H1 (cell line): ENCODE measurements around the gene CDKN2B-AS1. TPM values are rescaled to one million over a fixed set of nuclear protein-coding genes. Genes with fewer than 3 reads are reported as not detected.

Source experiments
- CTCF ChIA-PET: fragments of 300-600 bp; sonication (Branson Sonifier 250); formaldehyde crosslinking; loops from one replicate; lab custom pipeline; 2021; ENCODE audit not compliant: partially characterized antibody; lab: Charles Lee
- POLR2A ChIA-PET: fragments of 300-600 bp; sonication (Branson Sonifier 250); formaldehyde crosslinking; loops from one replicate; lab custom pipeline; 2021; ENCODE audit warnings: inconsistent platforms; ENCODE audit not compliant: partially characterized antibody; lab: Charles Lee
- DNase-seq, 2 experiments: peaks; one replicate each; pipeline versions ENCODE4 v3.0.0 to v3.0.0-alpha.2; 2010 to 2022; ENCODE audit warnings: low spot score in 2 of 2, low read depth in 1 of 2, mixed read lengths in 1 of 2
- FAIRE-seq: peaks from 2 replicates; lab custom pipeline; 2011; peaks lifted over from hg19 to GRCh38; lab: Jason Lieb, UNC
- H2AFZ ChIP-seq: 2 replicates; pipeline ENCODE4 v1.8.1; 2012; ENCODE audit warnings: low read length, inconsistent platforms
- H2AK5ac ChIP-seq: 2 replicates; pipeline ENCODE4 v1.6.1; 2013; ENCODE audit warnings: low read depth, low read length
- H2BK120ac ChIP-seq: replicated peaks from 2 replicates; pipeline ENCODE3; 2013; ENCODE audit warnings: low read depth, low read length, inconsistent platforms
- H2BK12ac ChIP-seq: 2 replicates; pipeline ENCODE4 v1.6.1; 2013; ENCODE audit warnings: low read depth, low read length
- H2BK15ac ChIP-seq: 2 replicates; pipeline ENCODE4 v1.6.1; 2013; ENCODE audit warnings: low read length
- H2BK20ac ChIP-seq: 2 replicates; pipeline ENCODE4 v1.6.1; 2013; ENCODE audit warnings: low read length
- H2BK5ac ChIP-seq: 2 replicates; pipeline ENCODE4 v1.6.1; 2013; ENCODE audit warnings: low read depth, low read length
- H3K14ac ChIP-seq: 2 replicates; pipeline ENCODE4 v1.6.1; 2013; ENCODE audit warnings: inconsistent platforms; ENCODE audit not compliant: insufficient read length
- H3K18ac ChIP-seq: 2 replicates; pipeline ENCODE4 v1.6.1; 2013; ENCODE audit warnings: low read length; ENCODE audit errors: extremely low read depth
- H3K23ac ChIP-seq: 2 replicates; pipeline ENCODE4 v1.6.1; 2013; ENCODE audit warnings: inconsistent platforms; ENCODE audit not compliant: insufficient read length
- H3K23me2 ChIP-seq: 2 replicates; pipeline ENCODE4 v1.6.1; 2013; ENCODE audit warnings: low read depth, low read length
- H3K27ac ChIP-seq: 2 replicates; pipeline ENCODE4 v1.6.1; 2011; ENCODE audit warnings: low read depth, low read length, inconsistent platforms
- H3K27me3 ChIP-seq, 4 experiments: replicated peaks in 1 of 4; 1 replicate in 1 of 4; 2 replicates in 3 of 4; pipeline versions ENCODE4 v1.6.1 to v1.8.1; 2011 to 2013; ENCODE audit warnings: low read length in 3 of 4, mild to moderate bottlenecking in 3 of 4, inconsistent platforms in 2 of 4, mixed read lengths in 2 of 4, moderate library complexity in 1 of 4; ENCODE audit not compliant: control insufficient read depth in 3 of 4, insufficient read depth in 3 of 4; ENCODE audit errors: extremely low read depth in 1 of 4
- H3K36me3 ChIP-seq, 4 experiments: 2 replicates each; pipeline versions ENCODE4 v1.6.1 to v1.8.1; 2011 to 2013; ENCODE audit warnings: mild to moderate bottlenecking in 4 of 4, low read length in 3 of 4, moderate library complexity in 2 of 4, control low read depth in 1 of 4, inconsistent platforms in 1 of 4; ENCODE audit not compliant: insufficient read depth in 4 of 4, control insufficient read depth in 2 of 4
- H3K4ac ChIP-seq: replicated peaks from 2 replicates; pipeline ENCODE3; 2013; ENCODE audit warnings: low read length, low read depth, mixed read lengths, inconsistent platforms; ENCODE audit not compliant: insufficient read length
- H3K4me1 ChIP-seq, 4 experiments: replicated peaks in 1 of 4; 1 replicate in 1 of 4; 2 replicates in 3 of 4; pipeline versions ENCODE4 v1.6.1 to v1.8.1; 2011 to 2013; ENCODE audit warnings: low read length in 3 of 4, inconsistent platforms in 2 of 4, mixed read lengths in 1 of 4; ENCODE audit not compliant: insufficient read depth in 4 of 4, control insufficient read depth in 3 of 4
- H3K4me2 ChIP-seq, 2 experiments: 2 replicates each; pipeline versions ENCODE4 v1.6.1 to v1.8.1; 2011 to 2013; ENCODE audit warnings: low read depth in 2 of 2, low read length in 2 of 2, control low read depth in 1 of 2, inconsistent platforms in 1 of 2, mild to moderate bottlenecking in 1 of 2; ENCODE audit not compliant: insufficient read depth in 1 of 2
- H3K4me3 ChIP-seq, 4 experiments: fragments of 200-600, 300-600 bp in 1 of 4; sonication (generic), shearing (Covaris generic), sonication (Bioruptor Twin) in 1 of 4; 2 replicates each; pipeline versions ENCODE4 v1.5.1 to v1.8.1; 2011 to 2016; ENCODE audit warnings: low read length in 4 of 4, low read depth in 3 of 4, control low read depth in 2 of 4, inconsistent platforms in 2 of 4, mild to moderate bottlenecking in 2 of 4, mixed read lengths in 1 of 4, moderate library complexity in 1 of 4; ENCODE audit not compliant: insufficient read depth in 2 of 4; ENCODE audit errors: extremely low read depth in 1 of 4
- H3K56ac ChIP-seq: replicated peaks from 2 replicates; pipeline ENCODE3; 2013; ENCODE audit warnings: low read depth, mild to moderate bottlenecking, mixed read lengths, low read length, inconsistent platforms; ENCODE audit not compliant: insufficient read length
- H3K79me1 ChIP-seq: 2 replicates; pipeline ENCODE4 v1.6.1; 2013; ENCODE audit warnings: low read depth, low read length, control low read depth
- H3K79me2 ChIP-seq, 2 experiments: 2 replicates each; pipeline versions ENCODE4 v1.6.1 to v1.8.1; 2012 to 2013; ENCODE audit warnings: low read length in 2 of 2, mild to moderate bottlenecking in 2 of 2, inconsistent platforms in 1 of 2; ENCODE audit not compliant: insufficient read depth in 2 of 2, control insufficient read depth in 1 of 2
- H3K9ac ChIP-seq, 4 experiments: replicated peaks in 1 of 4; 1 replicate in 1 of 4; 2 replicates in 3 of 4; pipeline versions ENCODE4 v1.6.1 to v1.8.1; 2011 to 2013; ENCODE audit warnings: low read depth in 3 of 4, low read length in 3 of 4, control low read depth in 2 of 4, mild to moderate bottlenecking in 2 of 4, moderate library complexity in 2 of 4, inconsistent platforms in 1 of 4; ENCODE audit errors: extremely low read depth in 1 of 4
- H3K9me3 ChIP-seq, 2 experiments: 2 replicates each; pipeline versions ENCODE4 v1.6.1 to v1.8.1; 2012 to 2013; ENCODE audit warnings: mild to moderate bottlenecking in 2 of 2, moderate library complexity in 2 of 2, control low read depth in 1 of 2, inconsistent platforms in 1 of 2, low read depth in 1 of 2, low read length in 1 of 2, mixed read lengths in 1 of 2; ENCODE audit not compliant: insufficient read depth in 2 of 2
- H4K20me1 ChIP-seq, 2 experiments: replicated peaks in 1 of 2; 2 replicates each; pipeline versions ENCODE3 to v1.8.1; 2011 to 2013; ENCODE audit warnings: inconsistent platforms in 2 of 2, low read length in 2 of 2, mild to moderate bottlenecking in 1 of 2; ENCODE audit not compliant: insufficient read depth in 2 of 2, control insufficient read depth in 1 of 2
- H4K5ac ChIP-seq: 2 replicates; pipeline ENCODE4 v1.6.1; 2013; ENCODE audit warnings: low read length, low read depth, mixed read lengths, inconsistent platforms; ENCODE audit not compliant: insufficient read length
- H4K8ac ChIP-seq: 2 replicates; pipeline ENCODE4 v1.8.0; 2013; ENCODE audit warnings: mild to moderate bottlenecking, moderate library complexity, low read length, inconsistent platforms; ENCODE audit not compliant: insufficient read depth; ENCODE audit errors: extremely low read depth
- H4K91ac ChIP-seq: replicated peaks from 2 replicates; pipeline ENCODE3; 2013; ENCODE audit warnings: low read length, mixed read lengths, inconsistent platforms; ENCODE audit not compliant: insufficient read length
- ATF2 ChIP-seq: IDR thresholded peaks from 2 replicates; pipeline ENCODE4 v1.6.1; 2012; ENCODE audit warnings: low read length, inconsistent platforms
- BRCA1 ChIP-seq: IDR thresholded peaks from 2 replicates; pipeline ENCODE4 v1.6.1; 2012; ENCODE audit warnings: low read depth, low read length, improper control_type of control experiment
- CBX8 ChIP-seq: fragments of 300-800, 300-1000 bp; sonication (generic); IDR thresholded peaks from 2 replicates; pipeline ENCODE4 v1.7.1; 2016; ENCODE audit warnings: low read depth, low read length, borderline replicate concordance
- CHD1 ChIP-seq: IDR thresholded peaks from 2 replicates; pipeline ENCODE4 v1.6.1; 2012; ENCODE audit warnings: low read depth, low read length, improper control_type of control experiment
- NANOG ChIP-seq: IDR thresholded peaks from 2 replicates; pipeline ENCODE4 v1.6.1; 2011; ENCODE audit warnings: low read length, low read depth, mild to moderate bottlenecking, inconsistent platforms; ENCODE audit not compliant: insufficient read depth, poor library complexity, severe bottlenecking
- NRF1 ChIP-seq: IDR thresholded peaks from 2 replicates; pipeline ENCODE4 v1.6.1; 2011; ENCODE audit warnings: mild to moderate bottlenecking, low read depth, low read length, improper control_type of control experiment
- PHF8 ChIP-seq: fragments of 200-600 bp; sonication (generic); conservative IDR thresholded peaks from 2 replicates; pipeline ENCODE4 v1.7.1; 2012; ENCODE audit warnings: low read depth, mild to moderate bottlenecking, inconsistent platforms, low read length, moderate library complexity
- POU5F1 ChIP-seq: IDR thresholded peaks from 2 replicates; pipeline ENCODE4 v1.6.1; 2011; ENCODE audit warnings: low read depth, mild to moderate bottlenecking, low read length, moderate library complexity
- RBBP5 ChIP-seq: IDR thresholded peaks from 2 replicates; pipeline ENCODE4 v1.7.1; 2012; ENCODE audit warnings: low read depth, mild to moderate bottlenecking, inconsistent platforms, low read length, moderate library complexity, borderline replicate concordance
- SP1 ChIP-seq: IDR thresholded peaks from 2 replicates; pipeline ENCODE4 v1.6.1; 2011; ENCODE audit warnings: low read depth, low read length
- SRF ChIP-seq: IDR thresholded peaks from 2 replicates; pipeline ENCODE4 v1.6.1; 2011; ENCODE audit warnings: mild to moderate bottlenecking, low read depth, low read length, moderate library complexity
- SUZ12 ChIP-seq: fragments of 200-600 bp; sonication (generic); IDR thresholded peaks from 2 replicates; pipeline ENCODE4 v1.6.1; 2012; ENCODE audit warnings: mild to moderate bottlenecking, inconsistent platforms, low read length, moderate library complexity, mixed read lengths
- TAF7 ChIP-seq: optimal IDR thresholded peaks from 2 replicates; pipeline ENCODE3; 2011; ENCODE audit warnings: low read depth, mild to moderate bottlenecking, inconsistent platforms, low read length, moderate library complexity, borderline replicate concordance
- ZNF274 ChIP-seq: IDR thresholded peaks from 2 replicates; pipeline ENCODE4 v1.7.0; 2012; ENCODE audit warnings: low read length, borderline replicate concordance; ENCODE audit errors: extremely low read depth
- polyA plus RNA-seq, 7 experiments: library from polyadenylated mRNA; depleted of rRNA in 3 of 7; stranded (reverse) in 5 of 7; unstranded in 2 of 7; fragments of >200 nt in 5 of 7; fragments of 200-250 nt in 2 of 7; gene quantifications; 1 replicate in 5 of 7; 2 replicates in 1 of 7; 4 replicates in 1 of 7; pipeline versions ENCODE4 v1.2.1 to v1.2.3, GENCODE V29; 2011 to 2013; ENCODE audit warnings: missing spikeins in 2 of 7, mixed read lengths in 2 of 7
- total RNA-seq: library from RNA; stranded (reverse); fragmentation: NEBNext Ultra II Directional; extraction: Animal tissue kit (Norgen Biotek cat#: 25700); gene quantifications from 2 replicates; pipeline ENCODE4 v1.2.1, GENCODE V29; 2021

The CDKN2B-AS1 gene
- total and polyA plus RNA-seq, 2 of the 8 experiments (the other 6 are each of a cell fraction or from before 2014, with no cell fraction given) = not detected

- CTCF ChIA-PET = interaction anchor here (1.9 to 2.4 kb wide), 2 partner anchors 15 to 25 kb away, joined by 9 to 14 read pairs; partner anchors contain the start of gene CDKN2B
- Histone ChIP-seq H3K4ac (no peak overlapping the region), H3K4me2 (no peak overlapping the region), H3K4me1 (no peaks in the 10 kb centered on the region), H2BK120ac (no peak overlapping the region), H3K9ac (no peak overlapping the region), H2BK15ac (no peak overlapping the region), H4K91ac (no peak overlapping the region), H4K8ac (no peak overlapping the region), H3K18ac (no peak overlapping the region), H2BK12ac (no peak overlapping the region), H3K27ac (no peak overlapping the region), H3K23me2 (no peaks in the 10 kb centered on the region), H2AFZ (no peak overlapping the region), H2BK5ac (no peak overlapping the region), H3K27me3 (peaks cover 17 to 52% (median 27%) of the 10 kb centered on the region in 4 experiments), H2BK20ac (no peak overlapping the region), H3K23ac (no peak overlapping the region), H3K9me3 (no peaks in the 10 kb centered on the region), H3K56ac (no peak overlapping the region), H3K79me1 (no peaks in the 10 kb centered on the region), H3K79me2 (no peaks in the 10 kb centered on the region), H3K14ac (no peak overlapping the region), H2AK5ac (no peak overlapping the region), H4K20me1 (no peaks in the 10 kb centered on the region), H4K5ac (no peak overlapping the region), H3K36me3 (no peaks in the 10 kb centered on the region), H3K4me3 (no peak overlapping the region)
- POLR2A ChIA-PET = no interaction called here
- DNase-seq (no peak), FAIRE-seq (no peak)
- TF ChIP-seq RBBP5 = no peak
- TF ChIP-seq POU5F1 = no peak
- TF ChIP-seq CHD1 = no peak
- no peak for TF ChIP-seq ATF2
- no peak for TF ChIP-seq TAF7
- TF ChIP-seq NRF1 = no peak
- no peak for TF ChIP-seq ZNF274
- TF ChIP-seq BRCA1 = no peak
- TF ChIP-seq SUZ12 = no peak
- no peak for TF ChIP-seq CBX8
- TF ChIP-seq PHF8 = no peak
- no peak for TF ChIP-seq SP1
- no peak for TF ChIP-seq NANOG
- TF ChIP-seq SRF = no peak
Measured at GRCh38 chr9:21984101-21984500, 10.5 kb upstream of the CDKN2B-AS1 start.
